Nucleus accumbens (tissue), 56 donors: ENCODE results near the gene OMP.

Experiments used
- DNase-seq, 56 donors: peaks; one replicate each; lab custom pipeline; 2025; lab: John Stamatoyannopoulos, UW

OMP gene

GRCh38 chr11:77100166-77101042 is 2.2 kb upstream of the OMP start:
- DNase-seq, result no peak

GRCh38 chr11:77101043-77101537 is 1.6 kb upstream of the OMP start:
- no peak for DNase-seq

GRCh38 chr11:77103319-77103718 is 679 bp downstream of the OMP start:
- no peak for DNase-seq

DNA sequence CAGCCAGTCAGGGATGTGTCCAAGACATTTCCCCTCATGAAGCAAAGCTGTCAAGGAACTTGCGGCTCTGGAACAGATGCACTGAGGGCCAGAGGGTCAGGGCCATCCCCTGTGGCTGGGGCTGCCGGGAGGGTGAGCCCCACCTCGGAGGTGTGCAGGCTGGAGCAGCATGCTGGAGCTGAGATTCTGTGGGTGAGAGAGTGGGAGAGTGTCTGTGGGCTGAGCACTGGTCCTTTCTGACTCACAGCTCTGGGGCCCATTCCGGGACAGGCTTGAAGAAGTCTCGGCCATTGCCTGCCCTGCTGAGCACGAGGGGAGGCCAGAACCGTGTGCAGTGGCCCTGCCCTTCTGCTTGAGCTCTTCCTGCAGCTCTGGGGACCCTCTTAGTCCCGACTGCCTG is 2.1 kb downstream of the OMP start:
- no peak for DNase-seq

DNA sequence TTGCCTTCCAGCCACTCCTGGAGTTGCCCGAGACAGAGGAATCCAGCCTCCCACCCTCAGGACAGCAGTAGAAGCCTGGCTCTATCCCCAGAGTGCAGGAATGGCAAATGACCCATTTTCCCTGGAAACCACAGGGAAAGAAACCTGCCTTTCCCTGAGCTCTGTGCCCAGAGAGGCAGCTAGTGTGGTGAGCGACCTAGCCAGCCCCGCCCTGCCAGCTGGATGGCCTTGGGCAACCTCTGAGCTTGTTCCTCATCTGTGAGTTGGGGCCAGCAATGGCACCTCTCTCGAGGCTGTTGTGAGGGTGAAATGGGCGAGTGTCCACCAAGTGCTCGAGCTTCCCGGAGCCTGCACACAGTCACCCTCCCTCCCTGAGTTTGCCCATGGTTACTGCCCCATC is 3.7 kb downstream of the OMP start:
- peak in 18 of 56 donors; percentile 6 to 62 (median 24) for DNase-seq

DNA sequence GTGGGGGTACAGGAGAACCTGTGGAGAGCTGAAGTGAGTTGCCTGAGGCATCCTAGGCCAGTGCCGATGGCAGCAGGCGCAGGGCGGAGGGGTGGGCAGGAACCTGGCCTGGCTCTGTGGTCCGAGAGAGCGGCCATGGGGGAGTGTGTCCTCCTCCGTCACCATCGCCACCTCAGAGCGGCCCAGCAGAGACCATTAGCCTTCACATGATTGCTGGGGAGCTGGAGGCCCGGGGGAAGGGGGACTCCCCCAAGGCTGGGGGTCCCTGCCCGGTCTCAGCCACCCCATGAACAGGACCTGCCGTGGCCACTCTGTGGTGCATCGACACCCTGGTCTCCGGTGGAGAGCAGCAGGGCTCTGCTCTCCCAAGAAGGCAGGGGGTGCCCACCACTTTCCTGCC is 4.1 kb downstream of the OMP start:
- DNase-seq, result no peak

- peak in 6 of 56 donors; percentile 7 to 50 (median 18) for DNase-seq
These were observed 5.3 kb downstream of the OMP start for GRCh38 chr11:77107950-77108349.

GRCh38 chr11:77108436-77108835 is 5.8 kb downstream of the OMP start:
- DNase-seq, result no peak

GRCh38 chr11:77109236-77110019 is 6.8 kb downstream of the OMP start:
- DNase-seq, result no peak

DNA sequence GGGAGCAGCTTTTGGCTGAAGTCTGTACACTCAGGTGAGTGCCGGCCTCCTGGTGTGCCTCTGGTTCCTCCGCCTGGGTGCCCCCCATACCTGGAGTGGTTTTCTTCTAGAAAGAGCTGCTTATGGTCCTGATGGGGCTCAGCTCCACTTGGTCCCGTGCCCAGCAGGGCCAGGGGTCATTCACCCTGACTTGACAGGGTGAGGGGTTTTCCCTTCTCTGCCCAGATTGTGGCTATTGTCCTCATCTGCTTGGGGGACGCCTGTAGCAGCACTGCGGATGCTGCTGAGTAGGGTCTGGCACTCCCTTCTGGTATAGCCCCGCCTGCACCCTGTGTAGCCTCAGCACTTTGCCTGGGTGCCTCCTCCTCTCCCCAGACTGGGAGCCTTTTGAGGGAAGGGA is 8.2 kb downstream of the OMP start:
- no peak for DNase-seq

GRCh38 chr11:77111277-77111676 is 8.6 kb downstream of the OMP start:
- no peak for DNase-seq

GRCh38 chr11:77111946-77112345 is 9.3 kb downstream of the OMP start:
- no peak for DNase-seq

GRCh38 chr11:77112641-77113381 is 10.2 kb downstream of the OMP start:
- DNase-seq, result no peak

DNA sequence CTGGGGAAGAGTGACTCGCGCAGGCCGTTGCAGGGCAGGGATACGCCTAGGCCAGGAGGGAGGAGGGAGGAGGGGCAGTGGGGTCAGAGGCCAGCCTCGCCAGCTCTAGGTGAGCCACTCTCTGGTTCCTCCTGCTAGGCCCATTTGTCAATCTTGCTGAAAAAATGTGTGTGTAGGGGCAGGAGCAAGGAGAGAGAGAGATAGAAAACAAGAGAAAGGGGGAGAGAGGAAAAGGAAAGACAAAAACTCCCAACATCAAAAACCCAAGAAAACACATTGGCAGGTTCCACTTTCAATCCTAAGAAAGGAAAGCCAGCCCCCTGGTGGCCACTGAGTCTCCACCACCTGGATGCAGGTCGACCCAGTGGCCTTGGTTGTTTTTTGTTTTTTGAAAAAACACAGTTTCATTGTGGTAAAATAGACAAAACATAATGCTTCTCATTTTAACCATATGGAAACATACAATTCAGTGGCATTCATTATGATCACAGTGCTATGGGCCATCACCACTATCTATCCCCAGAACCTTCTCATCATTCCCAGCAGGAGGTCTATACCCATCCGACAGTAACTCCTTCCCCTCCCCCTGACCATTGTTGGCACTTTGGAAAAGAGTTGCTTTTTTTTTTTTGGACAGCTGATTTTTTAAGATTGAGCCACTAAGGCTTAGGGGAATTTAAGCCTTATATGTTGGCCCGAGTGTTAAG is 10.9 kb downstream of the OMP start:
- peak in 4 of 56 donors; percentile 5 to 45 (median 33) for DNase-seq

DNA sequence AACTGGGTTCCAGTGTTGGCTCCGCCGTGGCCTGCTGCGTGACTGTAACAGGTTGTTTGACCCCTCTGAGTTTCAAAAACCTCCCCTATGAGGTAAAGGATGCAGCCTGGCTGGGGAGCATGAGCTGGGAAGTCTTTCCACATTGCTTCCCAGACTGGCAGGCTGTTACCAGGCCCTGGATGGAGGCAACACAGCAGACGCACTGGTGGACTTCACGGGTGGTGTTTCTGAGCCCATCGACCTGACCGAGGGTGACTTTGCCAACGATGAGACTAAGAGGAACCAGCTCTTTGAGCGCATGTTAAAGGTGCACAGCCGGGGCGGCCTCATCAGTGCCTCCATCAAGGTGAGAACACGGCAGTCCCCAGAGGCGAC is 11.4 kb downstream of the OMP start:
- DNase-seq, result no peak

- DNase-seq, result no peak
These were observed 12.6 kb downstream of the OMP start for GRCh38 chr11:77115181-77115611.

DNA sequence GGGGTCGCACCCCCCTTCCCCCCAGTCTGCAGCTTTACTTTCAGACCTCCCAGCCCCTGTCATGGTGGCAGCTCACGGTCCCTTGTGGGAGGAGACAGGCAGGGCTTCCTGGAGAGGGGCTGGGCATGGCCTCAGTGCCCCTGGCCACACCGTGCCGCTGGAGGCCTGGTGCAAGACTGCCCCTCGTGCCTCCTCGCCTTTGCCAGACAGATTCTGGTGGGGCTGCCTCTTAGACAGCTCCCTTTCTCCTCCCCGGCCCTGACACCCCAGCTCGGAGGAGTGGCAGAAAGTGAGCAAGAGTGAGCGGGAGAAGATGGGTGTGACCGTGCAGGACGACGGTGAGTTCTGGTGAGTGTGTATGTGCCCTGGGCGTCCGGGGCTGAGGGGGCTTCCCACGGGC is 13.3 kb downstream of the OMP start:
- no peak for DNase-seq

DNA sequence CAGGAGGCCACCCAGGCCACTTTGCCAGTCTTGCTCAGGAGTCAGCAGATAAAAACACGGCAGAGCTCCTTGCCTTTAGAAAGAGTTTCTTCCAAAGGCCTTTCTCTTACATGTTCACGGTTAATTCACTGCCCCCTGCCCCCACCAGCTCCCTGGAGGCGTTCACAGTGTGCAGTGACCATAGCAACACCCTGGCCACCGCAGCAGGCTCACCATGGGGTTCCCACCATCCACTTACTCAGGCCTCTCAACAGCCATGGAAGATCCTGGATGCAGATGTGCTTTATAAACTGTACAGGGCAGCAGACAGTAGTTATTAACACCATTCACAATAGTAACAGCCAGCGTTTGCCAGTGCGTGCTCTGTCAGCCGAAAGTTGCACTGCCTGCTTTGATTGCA is 14.9 kb downstream of the OMP start:
- DNase-seq, result no peak

GRCh38 chr11:77118086-77118485 is 15.4 kb downstream of the OMP start:
- DNase-seq, result no peak

DNA sequence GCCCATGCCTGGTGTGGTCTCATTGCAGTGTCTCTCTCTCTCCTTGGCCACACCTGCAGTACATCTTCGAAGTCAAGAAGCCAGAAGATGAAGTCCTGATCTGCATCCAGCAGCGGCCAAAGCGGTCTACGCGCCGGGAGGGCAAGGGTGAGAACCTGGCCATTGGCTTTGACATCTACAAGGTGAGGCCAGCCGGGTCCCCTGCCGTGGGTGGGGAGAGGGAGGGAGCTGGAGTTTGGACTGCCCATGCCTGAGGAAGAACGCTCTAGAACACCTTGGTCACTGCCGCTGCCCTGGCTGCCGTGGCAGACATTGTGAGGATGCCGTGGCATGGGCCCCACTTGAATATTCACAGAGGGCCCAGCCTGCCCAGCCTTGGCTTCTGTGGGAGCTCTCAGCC is 16.3 kb downstream of the OMP start:
- no peak for DNase-seq
